H9 (cell line): ENCODE measurements around the gene PSMD5. TPM values are rescaled to one million over a fixed set of nuclear protein-coding genes. Genes with fewer than 3 reads are reported as not detected.

Source experiments
- DNase-seq: peaks from one replicate; pipeline ENCODE4 v3.0.0-alpha.2; 2017
- H2AFZ ChIP-seq: one replicate; pipeline ENCODE4 v1.6.1; 2013; ENCODE audit warnings: mild to moderate bottlenecking, low read length, control low read depth, moderate library complexity
- H2AK5ac ChIP-seq: 2 replicates; pipeline ENCODE4 v1.6.1; 2013; ENCODE audit warnings: low read length, control low read depth, mixed read lengths; ENCODE audit not compliant: insufficient read length
- H2BK120ac ChIP-seq: one replicate; pipeline ENCODE4 v1.6.1; 2013; ENCODE audit warnings: low read depth, mild to moderate bottlenecking, low read length, control low read depth, inconsistent platforms; ENCODE audit not compliant: poor library complexity, severe bottlenecking
- H2BK12ac ChIP-seq: 2 replicates; pipeline ENCODE4 v1.6.1; 2013; ENCODE audit warnings: low read length, control low read depth, mixed read lengths, low read depth; ENCODE audit not compliant: insufficient read length
- H2BK15ac ChIP-seq: 2 replicates; pipeline ENCODE4 v1.6.1; 2013; ENCODE audit warnings: low read depth, low read length, control low read depth
- H2BK20ac ChIP-seq: one replicate; pipeline ENCODE4 v1.6.1; 2013; ENCODE audit warnings: low read depth, mild to moderate bottlenecking, low read length, control low read depth, inconsistent platforms; ENCODE audit not compliant: poor library complexity, severe bottlenecking
- H2BK5ac ChIP-seq: 2 replicates; pipeline ENCODE4 v1.6.1; 2013; ENCODE audit warnings: low read length, control low read depth, mixed read lengths; ENCODE audit not compliant: insufficient read length
- H3K14ac ChIP-seq: 2 replicates; pipeline ENCODE4 v1.6.1; 2013; ENCODE audit warnings: low read length, control low read depth; ENCODE audit not compliant: insufficient read depth
- H3K18ac ChIP-seq: 2 replicates; pipeline ENCODE4 v1.6.1; 2013; ENCODE audit warnings: low read depth, mild to moderate bottlenecking, mixed read lengths, low read length, control low read depth; ENCODE audit not compliant: insufficient read length
- H3K23ac ChIP-seq: 2 replicates; pipeline ENCODE4 v1.6.1; 2013; ENCODE audit warnings: low read length, control low read depth, mixed read lengths, low read depth; ENCODE audit not compliant: insufficient read length
- H3K23me2 ChIP-seq: 2 replicates; pipeline ENCODE4 v1.6.1; 2013; ENCODE audit warnings: low read depth, mild to moderate bottlenecking, mixed read lengths, low read length, control low read depth; ENCODE audit not compliant: insufficient read length, poor library complexity, severe bottlenecking
- H3K27ac ChIP-seq: 2 replicates; pipeline ENCODE4 v1.5.1; 2013; ENCODE audit warnings: low read length, control low read depth, mixed read lengths, low read depth; ENCODE audit not compliant: insufficient read length
- H3K27me3 ChIP-seq: 2 replicates; pipeline ENCODE4 v1.6.1; 2013; ENCODE audit warnings: low read length, control low read depth, inconsistent platforms; ENCODE audit not compliant: insufficient read depth
- H3K4ac ChIP-seq: 2 replicates; pipeline ENCODE4 v1.6.1; 2013; ENCODE audit warnings: low read depth, mild to moderate bottlenecking, control low read depth, inconsistent platforms, low read length, moderate library complexity
- H3K4me1 ChIP-seq: 2 replicates; pipeline ENCODE4 v1.6.1; 2013; ENCODE audit warnings: low read length, control low read depth, inconsistent platforms; ENCODE audit not compliant: insufficient read depth
- H3K4me2 ChIP-seq: 2 replicates; pipeline ENCODE4 v1.6.1; 2013; ENCODE audit warnings: low read length, control low read depth, mixed read lengths; ENCODE audit not compliant: insufficient read length, insufficient read depth
- H3K56ac ChIP-seq: 2 replicates; pipeline ENCODE4 v1.6.1; 2013; ENCODE audit warnings: low read depth, mild to moderate bottlenecking, mixed read lengths, low read length, control low read depth; ENCODE audit not compliant: insufficient read length
- H3K79me1 ChIP-seq: 2 replicates; pipeline ENCODE4 v1.6.1; 2013; ENCODE audit warnings: low read depth, mild to moderate bottlenecking, moderate library complexity, low read length, control low read depth, inconsistent platforms; ENCODE audit not compliant: insufficient read depth, poor library complexity, severe bottlenecking
- H3K79me2 ChIP-seq: 2 replicates; pipeline ENCODE4 v1.6.1; 2013; ENCODE audit warnings: low read length, control low read depth, inconsistent platforms; ENCODE audit not compliant: insufficient read depth
- H3K9ac ChIP-seq: 2 replicates; pipeline ENCODE4 v1.6.1; 2013; ENCODE audit warnings: low read length, control low read depth, mixed read lengths; ENCODE audit not compliant: insufficient read length; ENCODE audit errors: extremely low read depth
- H3K9me3 ChIP-seq: one replicate; pipeline ENCODE4 v1.6.1; 2013; ENCODE audit warnings: low read depth, low read length, inconsistent platforms; ENCODE audit not compliant: control insufficient read depth
- H3T11ph ChIP-seq: one replicate; pipeline ENCODE4 v1.6.1; 2013; ENCODE audit warnings: mild to moderate bottlenecking, low read length, control low read depth, inconsistent platforms
- H4K20me1 ChIP-seq: one replicate; pipeline ENCODE4 v1.6.1; 2013; ENCODE audit not compliant: control insufficient read depth, insufficient read length, insufficient read depth
- H4K5ac ChIP-seq: 2 replicates; pipeline ENCODE4 v1.6.1; 2013; ENCODE audit warnings: low read depth, mild to moderate bottlenecking, mixed read lengths, low read length, control low read depth; ENCODE audit not compliant: insufficient read length
- H4K8ac ChIP-seq: replicated peaks from 2 replicates; pipeline ENCODE4 v1.6.1; 2013; ENCODE audit warnings: low read length, control low read depth, mixed read lengths, low read depth; ENCODE audit not compliant: insufficient read length
- H4K91ac ChIP-seq: 2 replicates; pipeline ENCODE4 v1.6.1; 2013; ENCODE audit warnings: low read depth, mild to moderate bottlenecking, moderate library complexity, mixed read lengths, low read length, control low read depth; ENCODE audit not compliant: insufficient read length
- H3K27ac Mint-ChIP-seq, 3 experiments: 2 replicates in 2 of 3; 3 replicates in 1 of 3; pipeline ENCODE4 v1.8.0; 2020 to 2021; ENCODE audit warnings: mixed read lengths in 3 of 3, mild to moderate bottlenecking in 1 of 3, moderate library complexity in 1 of 3
- H3K27me3 Mint-ChIP-seq: 2 replicates; pipeline ENCODE4 v1.8.0; 2021; ENCODE audit warnings: low read depth, mild to moderate bottlenecking, moderate library complexity, mixed read lengths
- H3K36me3 Mint-ChIP-seq, 3 experiments: 2 replicates in 2 of 3; 3 replicates in 1 of 3; pipeline ENCODE4 v1.8.0; 2020 to 2021; ENCODE audit warnings: low read depth in 3 of 3, mixed read lengths in 3 of 3; ENCODE audit not compliant: insufficient read depth in 1 of 3
- H3K4me1 Mint-ChIP-seq, 2 experiments: 2 replicates each; pipeline ENCODE4 v1.8.0; 2020; ENCODE audit warnings: mixed read lengths in 2 of 2
- H3K4me3 Mint-ChIP-seq, 2 experiments: 2 replicates in 1 of 2; 3 replicates in 1 of 2; pipeline ENCODE4 v1.8.0; 2020 to 2021; ENCODE audit warnings: mild to moderate bottlenecking in 2 of 2, mixed read lengths in 2 of 2, moderate library complexity in 1 of 2
- H3K9me3 Mint-ChIP-seq, 2 experiments: 2 replicates in 1 of 2; 3 replicates in 1 of 2; pipeline ENCODE4 v1.8.0; 2020; ENCODE audit warnings: mild to moderate bottlenecking in 2 of 2, mixed read lengths in 2 of 2, moderate library complexity in 1 of 2
- CTCF ChIP-seq: fragments of 200-600 bp; sonication (generic); conservative IDR thresholded peaks from 3 replicates; pipeline ENCODE4 v1.8.0; 2021; ENCODE audit warnings: antibody characterized with exemption, mild to moderate bottlenecking
- whole genome bisulfite sequencing: extraction: QIAGEN DNeasy Blood & Tissue Kit; methylation state at CpG from one replicate; pipeline ENCODE4 v1.1.7; 2013; ENCODE audit warnings: missing lambda C conversion rate, low lambda C conversion rate, mixed read lengths; ENCODE audit not compliant: insufficient read length; ENCODE audit errors: extremely low coverage; 5-methylcytosine and 5-hydroxymethylcytosine counted together
- total RNA-seq: library from RNA; stranded (reverse); gene quantifications from 2 replicates; pipeline ENCODE4 v1.2.1, GENCODE V29; 2021

The PSMD5 gene
- total RNA-seq, 1 experiment from 2014 or later: 64.9 TPM

GRCh38 chr9:120829650-120830049 is 13.1 kb downstream of the PSMD5 start:
- H3K27ac ChIP-seq: no peak overlapping the region
- no peaks in the 10 kb centered on the region for H3K9me3 ChIP-seq
- no peaks in the 10 kb centered on the region for H3K27me3 ChIP-seq
- no peak overlapping the region for H3K14ac ChIP-seq
- H3K4me3 Mint-ChIP-seq: no peak overlapping the region
- no peak overlapping the region for H4K8ac ChIP-seq
- H3K27ac Mint-ChIP-seq: peak overlapping the region in 1 of 3 experiments; percentile 78; a peak in 1 of 7 replicates
- H3K9me3 Mint-ChIP-seq: no peaks in the 10 kb centered on the region
- H3K4me1 ChIP-seq: no peaks in the 10 kb centered on the region
- no peak overlapping the region for H2BK15ac ChIP-seq
- H3K23ac ChIP-seq: no peak overlapping the region
- no peak overlapping the region for H4K5ac ChIP-seq
- H2BK12ac ChIP-seq: no peak overlapping the region
- no peaks in the 10 kb centered on the region for H3K79me2 ChIP-seq
- H3K4me2 ChIP-seq: no peak overlapping the region
- H3K27me3 Mint-ChIP-seq: no peaks in the 10 kb centered on the region
- no peak overlapping the region for H3K56ac ChIP-seq
- no peak overlapping the region for H2BK5ac ChIP-seq
- no peaks in the 10 kb centered on the region for H3K23me2 ChIP-seq
- H3K18ac ChIP-seq: no peak overlapping the region
- no peaks in the 10 kb centered on the region for H4K20me1 ChIP-seq
- H4K91ac ChIP-seq: no peak overlapping the region
- H3K9ac ChIP-seq: no peak overlapping the region
- no peak overlapping the region for H3T11ph ChIP-seq
- WGBS: no CpG with 5 or more reads among the region's 1 CpG
- H2BK20ac ChIP-seq: no peak overlapping the region
- H3K79me1 ChIP-seq: no peaks in the 10 kb centered on the region
- peaks cover 2 to 3% of the 10 kb centered on the region in 2 experiments; a peak in 1 of 4 replicates for H3K4me1 Mint-ChIP-seq
- H2BK120ac ChIP-seq: no peak overlapping the region
- H2AK5ac ChIP-seq: no peak overlapping the region
- TF ChIP-seq CTCF: no peak
- DNase-seq: no peak
- H3K4ac ChIP-seq: no peak overlapping the region
- peaks cover 14 to 72% (median 61%) of the 10 kb centered on the region in 3 experiments; a peak in 6 of 7 replicates for H3K36me3 Mint-ChIP-seq
- H2AFZ ChIP-seq: no peak overlapping the region
